PC-9 (cell line): ENCODE data around the gene AKAP13. TPM values are rescaled to one million over a fixed set of nuclear protein-coding genes. Genes with fewer than 3 reads are reported as not detected.

Experiments used
- BruUV-seq: library from RNA; stranded (reverse); fragments of 400-500 nt; replicated peaks from 2 replicates; lab custom pipeline; 2021; lab: Mats Ljungman, UMichigan
- CTCF ChIA-PET: fragments of 300-600 bp; sonication (Branson Sonifier 250); formaldehyde crosslinking; loops from one replicate; lab custom pipeline; 2022; ENCODE audit warnings: antibody characterized with exemption; lab: Charles Lee
- POLR2A ChIA-PET: fragments of 300-600 bp; sonication (Branson Sonifier 250); formaldehyde crosslinking; loops from one replicate; lab custom pipeline; 2022; ENCODE audit warnings: antibody characterized with exemption; ENCODE audit not compliant: unreplicated experiment; lab: Charles Lee
- DNase-seq, 2 experiments: peaks; one replicate each; pipeline versions ENCODE4 v3.0.0 to v3.0.0-alpha.2; 2015 to 2022; ENCODE audit warnings: mixed read lengths in 1 of 2
- H2AFZ ChIP-seq: fragments of 200-600 bp; sonication (generic); 2 replicates; pipeline ENCODE4 v1.8.1; 2017; ENCODE audit warnings: antibody characterized with exemption
- H3F3A ChIP-seq: fragments of 200-600 bp; sonication (generic); 2 replicates; pipeline ENCODE4 v1.8.1; 2017; ENCODE audit warnings: antibody characterized with exemption, mild to moderate bottlenecking, low read depth; ENCODE audit not compliant: insufficient read depth
- H3K27ac ChIP-seq: fragments of 200-600 bp; sonication (generic); 2 replicates; pipeline ENCODE4 v1.6.1; 2016; ENCODE audit warnings: mixed run types
- H3K27me3 ChIP-seq: fragments of 200-600 bp; sonication (generic); 2 replicates; pipeline ENCODE4 v1.6.1; 2016; ENCODE audit warnings: low read depth, mixed run types; ENCODE audit not compliant: insufficient read depth
- H3K36me3 ChIP-seq: fragments of 200-600 bp; sonication (generic); 2 replicates; pipeline ENCODE4 v1.6.1; 2016; ENCODE audit warnings: low read depth, mixed run types
- H3K4me1 ChIP-seq: fragments of 200-600 bp; sonication (generic); replicated peaks from 2 replicates; pipeline ENCODE4 v1.6.1; 2016; ENCODE audit warnings: mixed run types; ENCODE audit not compliant: insufficient read depth
- H3K4me2 ChIP-seq: fragments of 200-600 bp; sonication (generic); 2 replicates; pipeline ENCODE4 v1.6.1; 2017; ENCODE audit warnings: mixed run types
- H3K4me3 ChIP-seq: fragments of 200-600 bp; sonication (generic); 2 replicates; pipeline ENCODE4 v1.6.1; 2016; ENCODE audit warnings: mixed run types
- H3K79me2 ChIP-seq: fragments of 200-600 bp; sonication (generic); 2 replicates; pipeline ENCODE4 v1.6.1; 2017; ENCODE audit warnings: low read depth, mixed run types
- H3K9me2 ChIP-seq: fragments of 200-600 bp; sonication (generic); 2 replicates; pipeline ENCODE4 v1.8.1; 2017; ENCODE audit warnings: mild to moderate bottlenecking; ENCODE audit not compliant: insufficient read depth
- H3K9me3 ChIP-seq: fragments of 200-600 bp; sonication (generic); 2 replicates; pipeline ENCODE4 v1.8.1; 2016; ENCODE audit warnings: low read depth; ENCODE audit not compliant: insufficient read depth
- H4K20me1 ChIP-seq: fragments of 200-600 bp; sonication (generic); 2 replicates; pipeline ENCODE4 v1.8.1; 2017; ENCODE audit not compliant: insufficient read depth
- CTCF ChIP-seq: fragments of 200-600 bp; sonication (generic); conservative IDR thresholded peaks from 2 replicates; pipeline ENCODE4 v1.6.1; 2017; ENCODE audit warnings: mixed run types, antibody characterized with exemption, mild to moderate bottlenecking, moderate library complexity
- EZH2 ChIP-seq: fragments of 200-600 bp; sonication (generic); IDR thresholded peaks from 2 replicates; pipeline ENCODE4 v1.8.0; 2017; ENCODE audit warnings: antibody characterized with exemption, low read depth
- intact Hi-C: fragments of 100-400 bp; cut with micrococcal nuclease; formaldehyde crosslinking; loops from one replicate; pipeline ENCODE4 v1.10.0; 2022; ENCODE audit not compliant: unreplicated experiment
- total RNA-seq: library from RNA; stranded (reverse); gene quantifications from 2 replicates; pipeline ENCODE4 v1.2.3, GENCODE V29; 2021

Gene AKAP13
- total RNA-seq, 1 experiment from 2014 or later = 82.5 TPM

GRCh38 chr15:85681386-85681785 is 301.0 kb downstream of the AKAP13 start:
- H3K9me3 ChIP-seq = no peaks in the 10 kb centered on the region
- H3K9me2 ChIP-seq = no peaks in the 10 kb centered on the region
- no peaks in the 10 kb centered on the region for H4K20me1 ChIP-seq
- no TSS peak for BruUV-seq
- no peak overlapping the region for H2AFZ ChIP-seq
- no peak overlapping the region for H3K4me3 ChIP-seq
- H3K27me3 ChIP-seq = no peaks in the 10 kb centered on the region
- no peaks in the 10 kb centered on the region for H3K79me2 ChIP-seq
- no peaks in the 10 kb centered on the region for H3K4me1 ChIP-seq
- ChIA-PET POLR2A (no interaction called here), CTCF (no interaction called here)
- H3F3A ChIP-seq = no peaks in the 10 kb centered on the region; the same call in 1 of the 2 replicates
- no peak overlapping the region for H3K4me2 ChIP-seq
- no peak for TF ChIP-seq EZH2
- no peak for TF ChIP-seq CTCF
- intact Hi-C loops = no loop called here
- DNase-seq = no peak
- H3K36me3 ChIP-seq = peaks cover 7% of the 10 kb centered on the region; the same call in 1 of the 2 replicates
- H3K27ac ChIP-seq = no peak overlapping the region

GRCh38 chr15:85684174-85684710 is 303.8 kb downstream of the AKAP13 start:
- CTCF ChIA-PET = no interaction called here
- peaks cover 7% of the 10 kb centered on the region; the same call in 1 of the 2 replicates for H3K36me3 ChIP-seq
- no peak overlapping the region for H2AFZ ChIP-seq

GRCh38 chr15:85685356-85685755 is 305.0 kb downstream of the AKAP13 start:
- H4K20me1 ChIP-seq = no peaks in the 10 kb centered on the region
- CTCF ChIA-PET = no interaction called here
- H3K27me3 ChIP-seq = no peaks in the 10 kb centered on the region
- TF ChIP-seq CTCF = no peak
- no peaks in the 10 kb centered on the region for H3K9me2 ChIP-seq
- H3K27ac ChIP-seq = no peak overlapping the region
- DNase-seq = no peak
- no peak overlapping the region for H3K4me3 ChIP-seq
- H3K36me3 ChIP-seq = peaks cover 7% of the 10 kb centered on the region; the same call in 1 of the 2 replicates
- BruUV-seq = no TSS peak
- no peak overlapping the region for H3K4me2 ChIP-seq
- intact Hi-C loops = no loop called here
- no peaks in the 10 kb centered on the region for H3K4me1 ChIP-seq
- no peaks in the 10 kb centered on the region for H3K9me3 ChIP-seq
- H3K79me2 ChIP-seq = no peaks in the 10 kb centered on the region
- POLR2A ChIA-PET = no interaction called here
- no peak overlapping the region for H2AFZ ChIP-seq
- peaks cover 3% of the 10 kb centered on the region; the same call in 1 of the 2 replicates for H3F3A ChIP-seq

More at GRCh38 chr15:85684174-85684710, 303.8 kb downstream of the AKAP13 start:
- Histone ChIP-seq H3K4me1 (no peaks in the 10 kb centered on the region), H3K27ac (no peak overlapping the region), H3K79me2 (no peaks in the 10 kb centered on the region), H3K4me3 (no peak overlapping the region), H4K20me1 (no peaks in the 10 kb centered on the region), H3K4me2 (no peak overlapping the region), H3K27me3 (no peaks in the 10 kb centered on the region), H3F3A (no peaks in the 10 kb centered on the region; the same call in 1 of the 2 replicates), H3K9me3 (no peaks in the 10 kb centered on the region), H3K9me2 (no peaks in the 10 kb centered on the region)
- DNase-seq = no peak
- TF ChIP-seq CTCF = no peak
- no peak for TF ChIP-seq EZH2
- intact Hi-C loops = no loop called here
- POLR2A ChIA-PET = no interaction called here
- BruUV-seq = no TSS peak
